ENCODE data around the gene USP48.

DNA sequence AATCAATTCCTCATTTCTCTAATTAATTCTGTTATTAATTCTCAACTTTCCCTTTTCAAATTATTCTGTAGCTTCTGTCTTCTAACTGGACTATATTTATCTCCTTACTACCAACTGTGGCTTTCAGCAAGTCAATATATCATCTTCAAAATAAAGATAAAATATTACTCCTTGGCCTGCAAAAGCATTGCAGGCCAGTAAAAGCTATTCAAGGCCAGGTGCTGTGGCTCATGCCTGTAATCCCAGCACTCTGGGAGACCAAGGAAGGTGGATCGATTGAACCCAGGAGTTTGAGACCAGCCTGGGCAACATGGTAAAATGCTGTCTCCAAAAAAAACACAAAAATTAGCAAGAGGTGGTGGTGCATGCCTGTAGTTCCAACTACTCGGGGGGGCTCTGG lies 27.9 kb downstream of the USP48 start:
- TF ChIP-seq SRF (IDR thresholded peaks at IDR 0.05; ENCODE audit: low read depth in 2 of 2, low read length in 2 of 2): no peak
- TF ChIP-seq, protein P1, sequence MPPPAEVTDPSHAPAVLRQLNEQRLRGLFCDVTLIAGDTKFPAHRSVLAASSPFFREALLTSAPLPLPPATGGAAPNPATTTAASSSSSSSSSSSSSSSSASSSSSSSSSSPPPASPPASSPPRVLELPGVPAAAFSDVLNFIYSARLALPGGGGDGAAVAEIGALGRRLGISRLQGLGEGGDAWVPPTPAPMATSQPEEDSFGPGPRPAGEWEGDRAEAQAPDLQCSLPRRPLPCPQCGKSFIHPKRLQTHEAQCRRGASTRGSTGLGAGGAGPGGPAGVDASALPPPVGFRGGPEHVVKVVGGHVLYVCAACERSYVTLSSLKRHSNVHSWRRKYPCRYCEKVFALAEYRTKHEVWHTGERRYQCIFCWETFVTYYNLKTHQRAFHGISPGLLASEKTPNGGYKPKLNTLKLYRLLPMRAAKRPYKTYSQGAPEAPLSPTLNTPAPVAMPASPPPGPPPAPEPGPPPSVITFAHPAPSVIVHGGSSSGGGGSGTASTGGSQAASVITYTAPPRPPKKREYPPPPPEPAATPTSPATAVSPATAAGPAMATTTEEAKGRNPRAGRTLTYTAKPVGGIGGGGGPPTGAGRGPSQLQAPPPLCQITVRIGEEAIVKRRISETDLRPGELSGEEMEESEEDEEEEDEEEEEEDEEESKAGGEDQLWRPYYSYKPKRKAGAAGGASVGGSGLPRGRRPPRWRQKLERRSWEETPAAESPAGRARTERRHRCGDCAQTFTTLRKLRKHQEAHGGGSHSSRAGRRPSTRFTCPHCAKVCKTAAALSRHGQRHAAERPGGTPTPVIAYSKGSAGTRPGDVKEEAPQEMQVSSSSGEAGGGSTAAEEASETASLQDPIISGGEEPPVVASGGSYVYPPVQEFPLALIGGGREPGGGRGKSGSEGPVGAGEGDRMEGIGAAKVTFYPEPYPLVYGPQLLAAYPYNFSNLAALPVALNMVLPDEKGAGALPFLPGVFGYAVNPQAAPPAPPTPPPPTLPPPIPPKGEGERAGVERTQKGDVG (CRISPR knock-in tag; IDR thresholded peaks at IDR 0.05): no peak
- no peak for TF ChIP-seq POLR2A (IDR thresholded peaks at IDR 0.05; ENCODE audit: low read depth, low read length)
- no peak for TF ChIP-seq NFYB (IDR thresholded peaks at IDR 0.05; ENCODE audit: insufficient read depth, low read depth, low read length)
- TF ChIP-seq ETV6 (conservative IDR thresholded peaks at IDR 0.05 in 1 of 2, IDR thresholded peaks at IDR 0.05 in 1 of 2; ENCODE audit: borderline replicate concordance in 1 of 2, low read depth in 1 of 2): no peak

All from GM12878 (cell line).